Nephron progenitor cell (in vitro differentiated cells): ENCODE measurements around the gene PCTP.

ENCODE experiments used
- DNase-seq: peaks from one replicate; pipeline ENCODE4 v3.0.0; 2021
- H3K27ac Mint-ChIP-seq: 2 replicates; pipeline ENCODE4 v1.8.0; 2021; ENCODE audit warnings: mild to moderate bottlenecking, moderate library complexity, mixed read lengths
- H3K27me3 Mint-ChIP-seq: 2 replicates; pipeline ENCODE4 v1.8.0; 2021; ENCODE audit warnings: mild to moderate bottlenecking, low read depth, mixed read lengths; ENCODE audit not compliant: poor library complexity
- H3K36me3 Mint-ChIP-seq: 2 replicates; pipeline ENCODE4 v1.8.0; 2021; ENCODE audit warnings: low read depth, mixed read lengths
- H3K4me1 Mint-ChIP-seq: 2 replicates; pipeline ENCODE4 v1.8.0; 2021; ENCODE audit warnings: mixed read lengths
- H3K4me3 Mint-ChIP-seq: 2 replicates; pipeline ENCODE4 v1.8.0; 2021; ENCODE audit warnings: mild to moderate bottlenecking, moderate library complexity, mixed read lengths
- H3K9me3 Mint-ChIP-seq: 2 replicates; pipeline ENCODE4 v1.8.0; 2021; ENCODE audit warnings: mild to moderate bottlenecking, moderate library complexity, mixed read lengths
- TF ChIP-seq, protein P1 (sequence below): fragments of 200-600 bp; sonication (generic); IDR thresholded peaks from 2 replicates; pipeline ENCODE4 v1.5.0; 2021; ENCODE audit warnings: antibody characterized with exemption

Gene PCTP

DNA sequence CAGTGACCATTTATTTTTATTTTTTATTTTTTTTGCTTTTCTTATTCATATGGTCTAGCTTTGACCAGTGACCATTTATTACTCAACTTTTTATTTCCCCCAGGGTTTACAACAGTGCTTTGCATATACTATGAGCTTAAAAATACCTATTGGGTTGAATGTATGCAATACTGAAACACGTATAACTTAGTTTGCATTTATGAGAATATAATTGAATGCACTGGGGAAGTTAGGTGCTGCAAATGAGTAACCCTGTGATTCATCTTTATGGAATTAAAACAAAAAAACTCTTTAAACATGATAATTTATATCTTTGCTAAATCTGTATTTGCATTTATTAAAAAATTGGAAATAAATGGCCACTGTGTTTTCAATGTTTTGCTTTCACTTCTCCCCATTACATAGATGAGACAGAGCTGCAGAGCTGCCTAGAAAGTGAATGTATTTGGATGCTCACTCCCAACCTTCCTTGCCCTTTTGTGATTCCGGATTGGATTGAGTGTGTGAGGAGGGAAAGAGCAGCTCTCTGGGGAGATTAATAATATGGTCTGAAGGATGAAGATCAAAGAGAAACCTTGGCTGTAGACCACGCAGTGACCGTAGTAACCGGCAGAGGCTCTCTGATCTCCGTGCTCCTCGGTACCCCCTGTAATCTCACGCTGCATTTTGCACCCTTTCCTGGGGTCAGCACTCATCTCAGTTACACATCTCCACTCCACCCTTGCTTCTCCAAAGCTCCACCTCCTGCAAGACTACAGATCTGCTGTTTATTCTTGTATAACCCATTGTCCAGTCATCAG lies 42.5 kb upstream of the PCTP start:
- TF ChIP-seq, protein P1, sequence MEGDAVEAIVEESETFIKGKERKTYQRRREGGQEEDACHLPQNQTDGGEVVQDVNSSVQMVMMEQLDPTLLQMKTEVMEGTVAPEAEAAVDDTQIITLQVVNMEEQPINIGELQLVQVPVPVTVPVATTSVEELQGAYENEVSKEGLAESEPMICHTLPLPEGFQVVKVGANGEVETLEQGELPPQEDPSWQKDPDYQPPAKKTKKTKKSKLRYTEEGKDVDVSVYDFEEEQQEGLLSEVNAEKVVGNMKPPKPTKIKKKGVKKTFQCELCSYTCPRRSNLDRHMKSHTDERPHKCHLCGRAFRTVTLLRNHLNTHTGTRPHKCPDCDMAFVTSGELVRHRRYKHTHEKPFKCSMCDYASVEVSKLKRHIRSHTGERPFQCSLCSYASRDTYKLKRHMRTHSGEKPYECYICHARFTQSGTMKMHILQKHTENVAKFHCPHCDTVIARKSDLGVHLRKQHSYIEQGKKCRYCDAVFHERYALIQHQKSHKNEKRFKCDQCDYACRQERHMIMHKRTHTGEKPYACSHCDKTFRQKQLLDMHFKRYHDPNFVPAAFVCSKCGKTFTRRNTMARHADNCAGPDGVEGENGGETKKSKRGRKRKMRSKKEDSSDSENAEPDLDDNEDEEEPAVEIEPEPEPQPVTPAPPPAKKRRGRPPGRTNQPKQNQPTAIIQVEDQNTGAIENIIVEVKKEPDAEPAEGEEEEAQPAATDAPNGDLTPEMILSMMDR = no peak
- H3K27me3 Mint-ChIP-seq = no peaks in the 10 kb centered on the region
- H3K9me3 Mint-ChIP-seq = peaks cover 4% of the 10 kb centered on the region
- no peak overlapping the region for H3K4me3 Mint-ChIP-seq
- no peaks in the 10 kb centered on the region for H3K36me3 Mint-ChIP-seq
- H3K4me1 Mint-ChIP-seq = peaks cover 45% of the 10 kb centered on the region
- no peak overlapping the region for H3K27ac Mint-ChIP-seq
- no peak for DNase-seq

- TF ChIP-seq, protein P1 = no peak
- Mint-ChIP-seq H3K27me3 (no peaks in the 10 kb centered on the region), H3K36me3 (no peaks in the 10 kb centered on the region), H3K4me3 (no peak overlapping the region), H3K4me1 (peaks cover 45% of the 10 kb centered on the region), H3K27ac (peak overlapping the region; percentile 11), H3K9me3 (no peaks in the 10 kb centered on the region)
- no peak for DNase-seq
Observed at GRCh38 chr17:55709440-55709839, 41.4 kb upstream of the PCTP start.

DNA sequence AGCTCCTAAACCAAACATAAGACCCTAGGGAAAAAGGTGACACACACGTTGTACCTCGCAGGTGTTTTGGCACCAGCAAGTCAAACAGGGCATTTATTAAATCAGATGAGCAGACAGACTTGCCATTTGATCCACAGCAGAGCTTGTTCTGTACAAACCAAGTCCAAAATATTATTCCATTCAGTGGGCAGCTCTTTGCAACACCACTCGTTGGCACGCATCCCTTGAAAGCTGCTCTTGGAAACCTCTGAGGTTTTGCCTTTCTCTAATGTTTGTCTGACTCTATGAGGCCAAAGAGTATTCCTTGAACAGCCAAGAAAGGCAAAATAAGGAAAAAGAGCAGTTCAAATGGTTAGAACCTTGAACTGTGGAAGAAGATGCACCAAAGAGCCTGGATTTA lies 40.9 kb upstream of the PCTP start:
- no peaks in the 10 kb centered on the region for H3K36me3 Mint-ChIP-seq
- H3K9me3 Mint-ChIP-seq = no peaks in the 10 kb centered on the region
- no peak overlapping the region for H3K27ac Mint-ChIP-seq
- H3K4me1 Mint-ChIP-seq = peaks cover 45% of the 10 kb centered on the region
- DNase-seq = no peak
- no peak overlapping the region for H3K4me3 Mint-ChIP-seq
- H3K27me3 Mint-ChIP-seq = no peaks in the 10 kb centered on the region
- TF ChIP-seq, protein P1 = no peak

DNA sequence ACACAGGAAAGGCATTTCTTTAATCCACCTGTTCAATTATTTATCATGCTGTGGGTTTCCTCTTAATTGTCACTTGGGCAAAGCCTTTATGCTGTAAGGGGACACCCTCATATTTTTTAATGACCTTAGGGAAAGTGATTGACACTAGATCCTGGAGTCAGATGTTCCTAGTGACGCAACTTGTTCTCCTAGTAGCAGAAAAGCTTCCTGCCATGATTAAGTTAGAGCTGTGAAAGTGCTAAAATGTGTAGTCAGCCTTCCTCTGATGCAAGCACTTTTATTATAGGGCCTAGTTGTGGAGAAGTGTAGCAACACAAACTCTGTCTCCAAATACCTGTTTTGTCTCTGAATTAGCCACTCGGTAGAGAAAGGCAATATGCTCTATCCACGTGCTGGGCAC lies 40.4 kb upstream of the PCTP start:
- Mint-ChIP-seq H3K4me3 (no peak overlapping the region), H3K9me3 (no peaks in the 10 kb centered on the region), H3K27ac (no peak overlapping the region), H3K4me1 (peaks cover 45% of the 10 kb centered on the region), H3K27me3 (no peaks in the 10 kb centered on the region), H3K36me3 (no peaks in the 10 kb centered on the region)
- TF ChIP-seq, protein P1 = no peak
- no peak for DNase-seq

GRCh38 chr17:55710829-55711496 lies 39.9 kb upstream of the PCTP start:
- H3K9me3 Mint-ChIP-seq = peaks cover 4% of the 10 kb centered on the region
- H3K4me1 Mint-ChIP-seq = peaks cover 41% of the 10 kb centered on the region
- H3K4me3 Mint-ChIP-seq = no peak overlapping the region
- DNase-seq = no peak
- no peaks in the 10 kb centered on the region for H3K36me3 Mint-ChIP-seq
- TF ChIP-seq, protein P1 = no peak
- H3K27me3 Mint-ChIP-seq = no peaks in the 10 kb centered on the region
- H3K27ac Mint-ChIP-seq = no peak overlapping the region

DNA sequence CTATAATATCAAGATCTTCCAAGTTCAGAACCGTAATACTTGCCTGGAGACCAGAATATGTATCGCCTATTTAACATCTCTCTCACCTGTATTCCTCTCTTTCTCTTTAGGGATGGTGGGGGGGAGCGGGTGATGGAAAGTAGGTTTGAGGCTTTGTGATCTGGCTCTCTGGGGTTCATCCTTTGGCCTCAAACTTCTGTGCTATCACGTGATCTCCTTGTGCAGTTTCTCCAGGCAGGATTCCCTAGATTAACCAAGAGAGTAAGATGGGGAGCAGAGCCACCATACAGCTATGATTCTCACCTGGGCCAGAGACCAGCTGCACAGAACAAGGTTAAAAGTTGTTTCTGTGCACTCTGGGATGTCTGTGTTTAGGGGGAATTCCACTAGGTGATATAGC lies 33.4 kb upstream of the PCTP start:
- H3K4me3 Mint-ChIP-seq = no peak overlapping the region
- DNase-seq = no peak
- H3K27ac Mint-ChIP-seq = no peak overlapping the region
- no peaks in the 10 kb centered on the region for H3K36me3 Mint-ChIP-seq
- peaks cover 2% of the 10 kb centered on the region for H3K27me3 Mint-ChIP-seq
- peaks cover 40% of the 10 kb centered on the region for H3K4me1 Mint-ChIP-seq
- TF ChIP-seq, protein P1 = no peak
- peaks cover 4% of the 10 kb centered on the region for H3K9me3 Mint-ChIP-seq
